ENCODE data around the gene SLC5A1. TPM values are rescaled to one million over a fixed set of nuclear protein-coding genes. Genes with fewer than 3 reads are reported as not detected.

SLC5A1 gene
- total and polyA plus RNA-seq, 2 experiments from 2014 or later = 0.03 TPM; not detected in 1

DNA sequence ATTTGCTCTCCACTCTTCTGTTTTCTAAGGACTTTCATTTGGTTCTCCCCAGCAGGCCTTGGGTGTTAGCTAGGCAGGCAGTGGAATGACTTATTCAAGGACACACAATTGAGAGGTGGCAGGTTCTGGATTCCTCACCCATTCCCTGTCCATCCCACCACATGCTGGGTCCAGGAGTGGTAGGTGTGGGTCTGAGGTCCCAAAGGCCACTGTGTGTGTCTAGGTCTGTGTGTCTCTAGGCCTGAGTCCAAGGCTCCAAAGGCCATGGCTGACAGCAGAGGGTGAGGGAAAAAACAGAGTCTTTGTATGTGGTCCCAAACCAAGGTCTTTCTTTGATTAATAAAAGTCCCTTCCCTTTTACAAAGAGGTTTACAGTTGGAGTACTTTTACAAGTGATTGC is 40.8 kb downstream of the SLC5A1 start (continued):
- TF ChIP-seq, protein P1, sequence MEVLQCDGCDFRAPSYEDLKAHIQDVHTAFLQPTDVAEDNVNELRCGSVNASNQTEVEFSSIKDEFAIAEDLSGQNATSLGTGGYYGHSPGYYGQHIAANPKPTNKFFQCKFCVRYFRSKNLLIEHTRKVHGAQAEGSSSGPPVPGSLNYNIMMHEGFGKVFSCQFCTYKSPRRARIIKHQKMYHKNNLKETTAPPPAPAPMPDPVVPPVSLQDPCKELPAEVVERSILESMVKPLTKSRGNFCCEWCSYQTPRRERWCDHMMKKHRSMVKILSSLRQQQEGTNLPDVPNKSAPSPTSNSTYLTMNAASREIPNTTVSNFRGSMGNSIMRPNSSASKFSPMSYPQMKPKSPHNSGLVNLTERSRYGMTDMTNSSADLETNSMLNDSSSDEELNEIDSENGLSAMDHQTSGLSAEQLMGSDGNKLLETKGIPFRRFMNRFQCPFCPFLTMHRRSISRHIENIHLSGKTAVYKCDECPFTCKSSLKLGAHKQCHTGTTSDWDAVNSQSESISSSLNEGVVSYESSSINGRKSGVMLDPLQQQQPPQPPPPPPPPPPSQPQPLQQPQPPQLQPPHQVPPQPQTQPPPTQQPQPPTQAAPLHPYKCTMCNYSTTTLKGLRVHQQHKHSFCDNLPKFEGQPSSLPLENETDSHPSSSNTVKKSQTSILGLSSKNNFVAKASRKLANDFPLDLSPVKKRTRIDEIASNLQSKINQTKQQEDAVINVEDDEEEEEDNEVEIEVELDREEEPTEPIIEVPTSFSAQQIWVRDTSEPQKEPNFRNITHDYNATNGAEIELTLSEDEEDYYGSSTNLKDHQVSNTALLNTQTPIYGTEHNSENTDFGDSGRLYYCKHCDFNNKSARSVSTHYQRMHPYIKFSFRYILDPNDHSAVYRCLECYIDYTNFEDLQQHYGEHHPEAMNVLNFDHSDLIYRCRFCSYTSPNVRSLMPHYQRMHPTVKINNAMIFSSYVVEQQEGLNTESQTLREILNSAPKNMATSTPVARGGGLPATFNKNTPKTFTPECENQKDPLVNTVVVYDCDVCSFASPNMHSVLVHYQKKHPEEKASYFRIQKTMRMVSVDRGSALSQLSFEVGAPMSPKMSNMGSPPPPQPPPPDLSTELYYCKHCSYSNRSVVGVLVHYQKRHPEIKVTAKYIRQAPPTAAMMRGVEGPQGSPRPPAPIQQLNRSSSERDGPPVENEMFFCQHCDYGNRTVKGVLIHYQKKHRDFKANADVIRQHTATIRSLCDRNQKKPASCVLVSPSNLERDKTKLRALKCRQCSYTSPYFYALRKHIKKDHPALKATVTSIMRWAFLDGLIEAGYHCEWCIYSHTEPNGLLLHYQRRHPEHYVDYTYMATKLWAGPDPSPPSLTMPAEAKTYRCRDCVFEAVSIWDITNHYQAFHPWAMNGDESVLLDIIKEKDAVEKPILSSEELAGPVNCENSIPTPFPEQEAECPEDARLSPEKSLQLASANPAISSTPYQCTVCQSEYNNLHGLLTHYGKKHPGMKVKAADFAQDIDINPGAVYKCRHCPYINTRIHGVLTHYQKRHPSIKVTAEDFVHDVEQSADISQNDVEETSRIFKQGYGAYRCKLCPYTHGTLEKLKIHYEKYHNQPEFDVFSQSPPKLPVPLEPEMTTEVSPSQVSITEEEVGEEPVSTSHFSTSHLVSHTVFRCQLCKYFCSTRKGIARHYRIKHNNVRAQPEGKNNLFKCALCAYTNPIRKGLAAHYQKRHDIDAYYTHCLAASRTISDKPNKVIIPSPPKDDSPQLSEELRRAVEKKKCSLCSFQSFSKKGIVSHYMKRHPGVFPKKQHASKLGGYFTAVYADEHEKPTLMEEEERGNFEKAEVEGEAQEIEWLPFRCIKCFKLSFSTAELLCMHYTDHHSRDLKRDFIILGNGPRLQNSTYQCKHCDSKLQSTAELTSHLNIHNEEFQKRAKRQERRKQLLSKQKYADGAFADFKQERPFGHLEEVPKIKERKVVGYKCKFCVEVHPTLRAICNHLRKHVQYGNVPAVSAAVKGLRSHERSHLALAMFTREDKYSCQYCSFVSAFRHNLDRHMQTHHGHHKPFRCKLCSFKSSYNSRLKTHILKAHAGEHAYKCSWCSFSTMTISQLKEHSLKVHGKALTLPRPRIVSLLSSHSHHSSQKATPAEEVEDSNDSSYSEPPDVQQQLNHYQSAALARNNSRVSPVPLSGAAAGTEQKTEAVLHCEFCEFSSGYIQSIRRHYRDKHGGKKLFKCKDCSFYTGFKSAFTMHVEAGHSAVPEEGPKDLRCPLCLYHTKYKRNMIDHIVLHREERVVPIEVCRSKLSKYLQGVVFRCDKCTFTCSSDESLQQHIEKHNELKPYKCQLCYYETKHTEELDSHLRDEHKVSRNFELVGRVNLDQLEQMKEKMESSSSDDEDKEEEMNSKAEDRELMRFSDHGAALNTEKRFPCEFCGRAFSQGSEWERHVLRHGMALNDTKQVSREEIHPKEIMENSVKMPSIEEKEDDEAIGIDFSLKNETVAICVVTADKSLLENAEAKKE (CRISPR knock-in tag; IDR thresholded peaks at IDR 0.05) = no peak

GRCh38 chr22:32088084-32088483 is 45.0 kb downstream of the SLC5A1 start:
- no peak overlapping the region for H2AFZ ChIP-seq
- Mint-ChIP-seq H3K27me3 (ENCODE audit: insufficient read depth, low read depth, poor library complexity) (no peaks in the 10 kb centered on the region), H3K36me3 (ENCODE audit: low read depth) (no peaks in the 10 kb centered on the region), H3K9me3 (no peaks in the 10 kb centered on the region), H3K4me3 (no peak overlapping the region), H3K4me1 (no peaks in the 10 kb centered on the region), H3K27ac (no peak overlapping the region)
- peaks cover 8% of the 10 kb centered on the region; the same call in 1 of the 2 replicates for H3K27me3 ChIP-seq (ENCODE audit: insufficient read depth)
- no peaks in the 10 kb centered on the region for H3F3A ChIP-seq (replicated peaks; ENCODE audit: low read depth)
- H3K4me1 ChIP-seq (ENCODE audit: insufficient read depth) = no peaks in the 10 kb centered on the region
- no peaks in the 10 kb centered on the region for H3K36me3 ChIP-seq (ENCODE audit: insufficient read depth)
- H3K79me2 ChIP-seq (replicated peaks; ENCODE audit: insufficient read depth) = no peaks in the 10 kb centered on the region
- ATAC-seq (no peak), DNase-seq (ENCODE audit: low spot score) (no peak)
- H3K27ac ChIP-seq (ENCODE audit: low read depth) = no peak overlapping the region
- H3K4me3 ChIP-seq = no peak overlapping the region
- H3K4me2 ChIP-seq = no peak overlapping the region
- no peaks in the 10 kb centered on the region for H3K9me2 ChIP-seq (ENCODE audit: insufficient read depth)
- no peaks in the 10 kb centered on the region for H4K20me1 ChIP-seq (replicated peaks; ENCODE audit: insufficient read depth)
- TF ChIP-seq ZNF331 (CRISPR knock-in tag; IDR thresholded peaks at IDR 0.05; ENCODE audit: low read depth) (no peak), CREB1 (CRISPR knock-in tag; IDR thresholded peaks at IDR 0.05; ENCODE audit: low read depth) (no peak), EZH2 (IDR thresholded peaks at IDR 0.05; ENCODE audit: low read depth, unreplicated experiment) (no peak), ZNF114 (CRISPR knock-in tag; IDR thresholded peaks at IDR 0.05) (no peak)
- TF ChIP-seq, protein P1 (CRISPR knock-in tag; IDR thresholded peaks at IDR 0.05) = no peak
- TF ChIP-seq, protein P2, sequence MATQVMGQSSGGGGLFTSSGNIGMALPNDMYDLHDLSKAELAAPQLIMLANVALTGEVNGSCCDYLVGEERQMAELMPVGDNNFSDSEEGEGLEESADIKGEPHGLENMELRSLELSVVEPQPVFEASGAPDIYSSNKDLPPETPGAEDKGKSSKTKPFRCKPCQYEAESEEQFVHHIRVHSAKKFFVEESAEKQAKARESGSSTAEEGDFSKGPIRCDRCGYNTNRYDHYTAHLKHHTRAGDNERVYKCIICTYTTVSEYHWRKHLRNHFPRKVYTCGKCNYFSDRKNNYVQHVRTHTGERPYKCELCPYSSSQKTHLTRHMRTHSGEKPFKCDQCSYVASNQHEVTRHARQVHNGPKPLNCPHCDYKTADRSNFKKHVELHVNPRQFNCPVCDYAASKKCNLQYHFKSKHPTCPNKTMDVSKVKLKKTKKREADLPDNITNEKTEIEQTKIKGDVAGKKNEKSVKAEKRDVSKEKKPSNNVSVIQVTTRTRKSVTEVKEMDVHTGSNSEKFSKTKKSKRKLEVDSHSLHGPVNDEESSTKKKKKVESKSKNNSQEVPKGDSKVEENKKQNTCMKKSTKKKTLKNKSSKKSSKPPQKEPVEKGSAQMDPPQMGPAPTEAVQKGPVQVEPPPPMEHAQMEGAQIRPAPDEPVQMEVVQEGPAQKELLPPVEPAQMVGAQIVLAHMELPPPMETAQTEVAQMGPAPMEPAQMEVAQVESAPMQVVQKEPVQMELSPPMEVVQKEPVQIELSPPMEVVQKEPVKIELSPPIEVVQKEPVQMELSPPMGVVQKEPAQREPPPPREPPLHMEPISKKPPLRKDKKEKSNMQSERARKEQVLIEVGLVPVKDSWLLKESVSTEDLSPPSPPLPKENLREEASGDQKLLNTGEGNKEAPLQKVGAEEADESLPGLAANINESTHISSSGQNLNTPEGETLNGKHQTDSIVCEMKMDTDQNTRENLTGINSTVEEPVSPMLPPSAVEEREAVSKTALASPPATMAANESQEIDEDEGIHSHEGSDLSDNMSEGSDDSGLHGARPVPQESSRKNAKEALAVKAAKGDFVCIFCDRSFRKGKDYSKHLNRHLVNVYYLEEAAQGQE (IDR thresholded peaks at IDR 0.05; ENCODE audit: unreplicated experiment) = no peak

All from GM23338 (cell line).